Measurements from ENCODE around the gene SLC9A9. TPM values are rescaled to one million over a fixed set of nuclear protein-coding genes. Genes with fewer than 3 reads are reported as not detected.

SLC9A9 gene
- total RNA-seq, 1 experiment from 2014 or later = 2.2 TPM

DNA sequence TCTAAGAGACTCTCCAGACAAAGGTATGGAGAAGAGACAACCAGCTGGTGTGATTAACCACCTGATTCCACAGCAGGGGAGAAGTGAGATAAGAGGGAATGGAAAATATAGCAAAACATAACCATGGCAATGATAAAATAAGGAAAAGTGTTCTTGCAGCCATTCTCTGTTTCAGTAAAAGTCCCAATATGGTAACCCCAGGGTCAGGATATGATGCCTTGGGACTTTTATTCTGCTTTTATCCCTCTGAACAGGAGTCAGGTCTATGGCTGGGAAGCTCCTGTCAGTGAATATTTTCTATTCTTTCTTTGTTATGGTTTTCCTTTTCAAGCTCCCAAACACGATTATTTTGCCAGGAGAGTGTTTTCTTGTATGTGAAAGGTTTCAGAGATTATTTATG lies 94.2 kb downstream of the SLC9A9 start:
- Mint-ChIP-seq H3K4me3 (ENCODE audit: unreplicated experiment) (no peak overlapping the region), H3K27ac (ENCODE audit: low read depth, unreplicated experiment) (no peak overlapping the region), H3K36me3 (ENCODE audit: insufficient read depth, unreplicated experiment) (no peaks in the 10 kb centered on the region), H3K27me3 (ENCODE audit: insufficient read depth, unreplicated experiment) (no peaks in the 10 kb centered on the region), H3K9me3 (ENCODE audit: unreplicated experiment) (no peaks in the 10 kb centered on the region), H3K4me1 (ENCODE audit: insufficient read depth, unreplicated experiment) (no peaks in the 10 kb centered on the region)
- intact Hi-C loops (cut with micrococcal nuclease) = no loop called here
- ChIA-PET POLR2A (no interaction called here), CTCF (interaction anchor here (1.0 to 2.6 kb wide), 2 partner anchors 9 to 26 kb away, joined by 3 to 17 read pairs; no protein-coding TSS in a partner anchor)
- no peak for DNase-seq (ENCODE audit: unreplicated experiment)
- no TSS peak for BruUV-seq (replicated peaks)
- no peak for TF ChIP-seq CTCF (IDR thresholded peaks at IDR 0.05; ENCODE audit: unreplicated experiment)

DNA sequence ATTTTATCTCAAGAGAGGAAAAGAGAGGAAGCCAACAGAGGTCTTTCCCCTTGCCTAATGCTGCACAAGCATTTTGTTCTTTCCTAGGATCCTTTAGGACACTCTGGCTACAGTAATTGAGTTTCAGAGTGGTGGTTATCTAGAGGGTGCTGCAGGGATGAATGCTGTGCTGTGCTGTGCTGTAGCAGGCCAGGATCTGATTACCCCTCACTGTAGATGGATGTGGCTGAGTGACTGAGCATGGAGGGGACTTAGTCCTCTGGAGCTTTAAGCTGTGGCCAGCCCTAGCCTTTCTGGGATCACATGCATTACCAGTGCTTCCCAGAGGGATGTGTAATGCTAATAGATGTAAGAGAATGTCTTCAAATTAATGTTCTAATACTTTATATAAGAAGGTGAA lies 94.8 kb downstream of the SLC9A9 start:
- H3K27me3 Mint-ChIP-seq (ENCODE audit: insufficient read depth, unreplicated experiment) = no peaks in the 10 kb centered on the region
- POLR2A ChIA-PET = interaction anchor here (0.5 to 1.1 kb wide), 2 partner anchors 18 to 67 kb away, joined by 3 to 4 read pairs; no protein-coding TSS in a partner anchor
- no peak for TF ChIP-seq CTCF (IDR thresholded peaks at IDR 0.05; ENCODE audit: unreplicated experiment)
- no peaks in the 10 kb centered on the region for H3K36me3 Mint-ChIP-seq (ENCODE audit: insufficient read depth, unreplicated experiment)
- no TSS peak for BruUV-seq (replicated peaks)
- no peak overlapping the region for H3K27ac Mint-ChIP-seq (ENCODE audit: low read depth, unreplicated experiment)
- no peaks in the 10 kb centered on the region for H3K4me1 Mint-ChIP-seq (ENCODE audit: insufficient read depth, unreplicated experiment)
- intact Hi-C loops (cut with micrococcal nuclease) = no loop called here
- no peak for DNase-seq (ENCODE audit: unreplicated experiment)
- CTCF ChIA-PET = interaction anchor here (0.9 to 2.6 kb wide), 2 partner anchors 10 to 13 kb away, joined by 4 to 17 read pairs; no protein-coding TSS in a partner anchor
- H3K4me3 Mint-ChIP-seq (ENCODE audit: unreplicated experiment) = no peak overlapping the region
- H3K9me3 Mint-ChIP-seq (ENCODE audit: unreplicated experiment) = no peaks in the 10 kb centered on the region

- POLR2A ChIA-PET = interaction anchor here (0.5 to 1.1 kb wide), 4 partner anchors 13 to 66 kb away, joined by 3 to 4 read pairs (median 3); no protein-coding TSS in a partner anchor
- no peak for TF ChIP-seq CTCF (IDR thresholded peaks at IDR 0.05; ENCODE audit: unreplicated experiment)
- no peak for DNase-seq (ENCODE audit: unreplicated experiment)
- no TSS peak for BruUV-seq (replicated peaks)
- Mint-ChIP-seq H3K27ac (ENCODE audit: low read depth, unreplicated experiment) (no peak overlapping the region), H3K36me3 (ENCODE audit: insufficient read depth, unreplicated experiment) (no peaks in the 10 kb centered on the region), H3K27me3 (ENCODE audit: insufficient read depth, unreplicated experiment) (no peaks in the 10 kb centered on the region), H3K9me3 (ENCODE audit: unreplicated experiment) (no peaks in the 10 kb centered on the region), H3K4me3 (ENCODE audit: unreplicated experiment) (no peak overlapping the region), H3K4me1 (ENCODE audit: insufficient read depth, unreplicated experiment) (no peaks in the 10 kb centered on the region)
- CTCF ChIA-PET = interaction anchor here (0.6 to 2.6 kb wide), 3 partner anchors 10 to 78 kb away, joined by 3 to 17 read pairs (median 4); no protein-coding TSS in a partner anchor
- intact Hi-C loops (cut with micrococcal nuclease) = no loop called here
Measured at GRCh38 chr3:143753006-143753405, 95.3 kb downstream of the SLC9A9 start.

GRCh38 chr3:143751643-143752178 lies 96.6 kb downstream of the SLC9A9 start:
- H3K4me3 Mint-ChIP-seq (ENCODE audit: unreplicated experiment) = no peak overlapping the region
- H3K4me1 Mint-ChIP-seq (ENCODE audit: insufficient read depth, unreplicated experiment) = no peaks in the 10 kb centered on the region
- BruUV-seq (replicated peaks) = no TSS peak
- H3K27me3 Mint-ChIP-seq (ENCODE audit: insufficient read depth, unreplicated experiment) = no peaks in the 10 kb centered on the region
- H3K36me3 Mint-ChIP-seq (ENCODE audit: insufficient read depth, unreplicated experiment) = no peaks in the 10 kb centered on the region
- no peak overlapping the region for H3K27ac Mint-ChIP-seq (ENCODE audit: low read depth, unreplicated experiment)
- H3K9me3 Mint-ChIP-seq (ENCODE audit: unreplicated experiment) = no peaks in the 10 kb centered on the region
- CTCF ChIA-PET = interaction anchor here (2.6 kb wide), 1 partner anchor 11 kb away, joined by 17 read pairs; no protein-coding TSS in a partner anchor
- intact Hi-C loops (cut with micrococcal nuclease) = no loop called here
- no peak for TF ChIP-seq CTCF (IDR thresholded peaks at IDR 0.05; ENCODE audit: unreplicated experiment)
- POLR2A ChIA-PET = no interaction called here
- DNase-seq (ENCODE audit: unreplicated experiment) = no peak

All from MCF 10A (cell line).